Measurements from ENCODE around the gene ME3.

GRCh38 chr11:86506235-86506634, 166.2 kb downstream of the ME3 start:
- TF ChIP-seq POLR2A (IDR thresholded peaks at IDR 0.05): no peak
- TF ChIP-seq CTCF (IDR thresholded peaks at IDR 0.05): no peak

Data from vagina (tissue), 2 donors.